HL-60 (cell line): ENCODE data around the gene PMEPA1.

ENCODE experiments used
- CTCF ChIP-seq: IDR thresholded peaks from one replicate; pipeline ENCODE4 v1.5.1; 2011; ENCODE audit warnings: low read length, control low read depth, inconsistent platforms; ENCODE audit not compliant: insufficient read depth
- POLR2AphosphoS5 ChIP-seq: IDR thresholded peaks from 2 replicates; pipeline ENCODE4 v1.6.1; 2012; ENCODE audit warnings: low read depth
- TF ChIP-seq, protein P1 (sequence below): IDR thresholded peaks from 2 replicates; pipeline ENCODE4 v1.6.1; 2012; ENCODE audit warnings: low read depth; ENCODE audit not compliant: insufficient replicate concordance

DNA sequence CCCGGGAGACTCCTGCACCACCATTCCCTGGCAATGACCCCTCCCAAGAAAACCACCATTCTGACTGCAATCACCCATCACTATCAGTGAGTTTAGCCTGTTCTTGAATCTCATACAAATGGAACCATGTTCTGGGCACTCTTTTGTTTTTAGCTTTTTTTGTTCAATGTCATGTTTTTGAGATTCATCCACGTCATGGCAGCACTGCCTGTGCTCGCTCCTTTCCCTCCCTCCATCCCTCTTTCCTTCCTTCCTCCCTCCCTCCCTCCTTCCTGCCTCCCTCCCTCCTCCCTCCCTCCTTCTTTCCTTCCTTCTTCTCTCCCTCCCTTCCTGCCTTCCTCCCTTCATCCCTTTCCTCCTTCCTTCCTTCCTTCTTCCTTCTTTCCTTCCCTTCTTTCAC is 44.4 kb upstream of the PMEPA1 start:
- TF ChIP-seq CTCF (no peak), POLR2AphosphoS5 (no peak)
- TF ChIP-seq, protein P1, sequence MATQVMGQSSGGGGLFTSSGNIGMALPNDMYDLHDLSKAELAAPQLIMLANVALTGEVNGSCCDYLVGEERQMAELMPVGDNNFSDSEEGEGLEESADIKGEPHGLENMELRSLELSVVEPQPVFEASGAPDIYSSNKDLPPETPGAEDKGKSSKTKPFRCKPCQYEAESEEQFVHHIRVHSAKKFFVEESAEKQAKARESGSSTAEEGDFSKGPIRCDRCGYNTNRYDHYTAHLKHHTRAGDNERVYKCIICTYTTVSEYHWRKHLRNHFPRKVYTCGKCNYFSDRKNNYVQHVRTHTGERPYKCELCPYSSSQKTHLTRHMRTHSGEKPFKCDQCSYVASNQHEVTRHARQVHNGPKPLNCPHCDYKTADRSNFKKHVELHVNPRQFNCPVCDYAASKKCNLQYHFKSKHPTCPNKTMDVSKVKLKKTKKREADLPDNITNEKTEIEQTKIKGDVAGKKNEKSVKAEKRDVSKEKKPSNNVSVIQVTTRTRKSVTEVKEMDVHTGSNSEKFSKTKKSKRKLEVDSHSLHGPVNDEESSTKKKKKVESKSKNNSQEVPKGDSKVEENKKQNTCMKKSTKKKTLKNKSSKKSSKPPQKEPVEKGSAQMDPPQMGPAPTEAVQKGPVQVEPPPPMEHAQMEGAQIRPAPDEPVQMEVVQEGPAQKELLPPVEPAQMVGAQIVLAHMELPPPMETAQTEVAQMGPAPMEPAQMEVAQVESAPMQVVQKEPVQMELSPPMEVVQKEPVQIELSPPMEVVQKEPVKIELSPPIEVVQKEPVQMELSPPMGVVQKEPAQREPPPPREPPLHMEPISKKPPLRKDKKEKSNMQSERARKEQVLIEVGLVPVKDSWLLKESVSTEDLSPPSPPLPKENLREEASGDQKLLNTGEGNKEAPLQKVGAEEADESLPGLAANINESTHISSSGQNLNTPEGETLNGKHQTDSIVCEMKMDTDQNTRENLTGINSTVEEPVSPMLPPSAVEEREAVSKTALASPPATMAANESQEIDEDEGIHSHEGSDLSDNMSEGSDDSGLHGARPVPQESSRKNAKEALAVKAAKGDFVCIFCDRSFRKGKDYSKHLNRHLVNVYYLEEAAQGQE = no peak
